Ramos (cell line): ENCODE data around the gene ARHGAP22.
"Not testable (repeated sequence)": the region's sequence is repeated elsewhere in the genome, so short reads cannot be mapped to it uniquely, and the experiment has no call there.

Experiments
- in situ Hi-C: fragments of 300-500 bp; cut with MboI; formaldehyde crosslinking; loops from one replicate; pipeline ENCODE4 v1.14.3; 2022; ENCODE audit warnings: low sequenced_read_pairs; ENCODE audit not compliant: unreplicated experiment

Gene ARHGAP22

GRCh38 chr10:48445932-48446331 lies 158.9 kb downstream of the ARHGAP22 start:
- in situ Hi-C loops = no loop called here

DNA sequence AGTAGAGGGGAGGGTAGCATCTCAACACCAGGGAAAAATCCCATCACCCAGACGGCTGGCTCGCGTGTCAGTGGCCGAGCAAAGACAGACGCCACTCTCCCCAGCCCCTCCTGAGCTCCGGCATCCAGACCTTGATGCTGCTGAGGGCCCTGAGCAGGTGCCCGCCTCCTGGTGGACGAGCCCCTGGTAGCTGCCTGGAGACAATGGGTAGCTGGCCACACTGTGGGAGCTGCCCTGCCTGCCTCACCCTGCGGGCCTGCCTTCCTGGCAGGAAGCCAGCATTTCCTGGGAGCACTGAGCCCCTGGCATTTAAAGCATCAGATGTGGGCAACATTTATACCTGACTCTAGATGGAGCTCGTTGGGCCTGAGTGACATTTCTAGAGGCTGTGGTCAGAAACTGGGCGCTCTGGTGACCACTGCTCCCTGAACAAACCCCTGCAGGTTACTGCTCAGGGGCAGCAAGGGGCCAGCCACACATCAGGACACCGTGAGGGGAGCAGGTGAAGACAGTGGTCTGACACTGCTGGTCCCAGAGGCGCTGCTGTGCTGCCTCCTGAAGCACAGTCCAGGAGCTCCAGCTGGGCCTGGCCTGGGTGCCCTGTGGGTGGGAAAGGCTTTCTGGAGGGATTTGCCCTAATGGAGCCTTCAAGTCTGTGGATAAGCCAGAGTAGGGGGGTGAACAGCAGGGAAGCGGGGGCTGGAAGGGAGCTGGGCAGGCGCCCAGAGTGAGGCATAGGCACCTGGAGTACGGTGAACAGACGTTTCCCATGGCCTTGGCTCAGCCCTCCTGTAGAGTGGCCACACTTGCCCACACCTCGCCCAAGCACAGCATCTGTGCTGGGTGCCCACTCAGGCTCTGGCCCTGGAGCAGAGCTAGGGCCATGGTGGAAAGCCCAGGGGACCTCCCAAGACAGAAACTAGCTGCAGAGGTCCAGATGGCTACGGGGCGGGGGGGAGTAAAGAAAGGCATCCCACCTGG lies 159.7 kb downstream of the ARHGAP22 start:
- in situ Hi-C loops = no loop called here

DNA sequence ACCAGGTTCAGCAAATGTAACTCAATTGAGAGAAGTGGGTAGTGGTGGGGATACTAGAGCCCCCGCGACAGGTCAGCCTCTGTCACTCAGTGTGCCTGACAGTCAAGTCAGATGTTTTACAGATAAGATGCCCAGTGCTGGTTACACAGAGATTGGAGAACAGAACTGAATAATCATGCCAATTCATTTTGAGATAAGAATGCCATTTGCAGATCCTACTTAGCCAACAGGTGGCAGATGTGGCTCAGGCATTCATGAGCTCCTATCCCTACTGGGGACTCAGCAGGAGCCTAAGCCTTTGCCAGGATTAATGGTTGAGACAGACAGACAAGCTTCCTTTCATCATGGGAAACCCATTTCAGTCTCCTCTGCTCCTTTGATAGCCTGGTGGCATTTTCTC lies 160.6 kb downstream of the ARHGAP22 start:
- in situ Hi-C loops = no loop called here

DNA sequence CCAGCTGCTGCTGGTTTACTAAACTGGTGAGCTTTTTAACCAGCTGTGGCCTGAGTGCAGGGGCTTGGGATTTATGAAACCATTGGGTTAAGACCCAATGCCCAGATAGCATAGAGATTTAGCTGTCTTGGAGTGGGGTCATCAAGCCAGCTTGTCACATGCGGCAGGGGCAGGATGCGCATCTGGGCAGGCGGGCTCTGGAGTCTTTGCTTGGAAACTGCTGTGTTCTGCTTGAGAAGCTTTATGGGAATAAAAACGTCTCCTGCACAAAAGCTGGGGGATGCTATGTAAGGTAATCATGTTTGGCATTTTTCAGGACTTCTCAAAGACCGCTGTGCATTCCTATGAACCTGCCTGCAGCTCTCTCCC lies 162.1 kb downstream of the ARHGAP22 start:
- in situ Hi-C loops = no loop called here

DNA sequence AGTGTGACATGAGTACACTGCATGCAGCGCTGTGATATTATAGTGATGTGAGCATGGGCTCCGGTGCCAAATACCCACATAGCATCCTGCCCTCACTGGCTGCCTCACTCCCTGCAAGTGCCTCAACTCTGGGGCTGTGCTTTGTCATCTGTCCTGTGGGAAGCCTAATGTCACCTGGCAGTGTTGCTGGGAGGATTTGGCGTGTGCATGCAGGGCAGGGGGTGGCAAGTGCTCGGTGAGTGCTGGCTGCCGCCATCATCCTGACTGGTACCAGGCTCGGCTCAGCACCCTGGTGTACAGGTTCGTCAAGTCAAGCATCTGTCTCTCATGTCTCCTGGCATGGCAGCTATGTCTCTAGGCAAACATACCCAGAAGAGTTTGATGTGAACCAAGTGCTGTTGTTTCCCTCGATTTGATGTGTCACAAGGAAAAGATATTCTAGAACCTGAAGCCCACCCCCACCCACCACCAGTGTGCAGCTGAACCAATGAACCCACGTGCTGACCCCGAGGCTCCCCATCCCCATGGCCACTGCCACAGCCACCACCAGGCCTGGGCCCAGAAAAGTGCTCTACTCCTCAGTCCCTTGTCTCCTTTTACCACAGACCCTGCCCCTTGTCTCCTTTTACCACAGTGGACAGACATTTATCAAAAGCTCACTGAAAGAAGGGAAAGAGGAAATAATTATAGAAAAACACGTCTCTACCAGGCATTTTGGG lies 162.6 kb downstream of the ARHGAP22 start:
- in situ Hi-C loops = no loop called here

- in situ Hi-C loops = no loop called here
These were observed 164.1 kb downstream of the ARHGAP22 start for GRCh38 chr10:48440771-48441170.

- in situ Hi-C loops = no loop called here
These were observed 165.3 kb downstream of the ARHGAP22 start for GRCh38 chr10:48439581-48440041.

DNA sequence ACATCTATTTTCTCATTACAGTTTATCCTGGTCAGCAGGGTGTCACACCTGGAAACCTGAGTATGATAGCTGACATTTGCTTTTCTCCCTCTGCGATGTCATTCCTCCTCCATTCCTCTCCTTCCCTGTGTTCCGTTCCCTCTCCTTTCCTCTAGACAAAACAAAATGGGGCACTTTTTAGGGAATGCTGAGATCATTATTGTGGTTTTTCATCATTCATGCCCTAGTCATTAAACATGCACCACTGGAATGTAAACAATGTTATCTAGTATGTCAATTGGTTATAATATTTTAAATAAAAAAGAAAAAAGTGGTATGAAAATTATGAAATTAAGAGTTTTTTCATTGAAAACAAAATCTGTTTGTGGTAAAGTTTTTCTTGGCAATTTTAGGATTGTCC lies 165.8 kb downstream of the ARHGAP22 start:
- in situ Hi-C loops = no loop called here

DNA sequence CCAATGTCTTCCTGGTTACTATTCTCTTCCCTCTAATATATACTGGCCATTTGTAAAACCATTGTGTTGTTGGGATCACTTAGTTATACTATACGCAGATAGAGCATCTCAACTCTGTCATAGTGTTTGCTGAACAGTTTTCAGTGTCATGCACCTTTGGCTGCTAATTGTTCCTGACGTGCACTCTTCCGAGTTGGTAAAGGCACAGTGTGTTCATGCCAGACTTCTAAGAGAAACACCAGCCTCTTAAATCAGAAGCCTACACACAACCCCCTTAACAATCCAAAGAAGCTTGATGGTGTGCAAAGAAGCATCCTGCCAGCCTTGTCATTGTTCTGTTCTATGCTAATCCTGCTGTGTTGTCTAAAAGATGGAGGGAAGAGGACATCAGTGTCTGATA lies 167.3 kb downstream of the ARHGAP22 start:
- in situ Hi-C loops = no loop called here

- in situ Hi-C loops = no loop called here
These were observed 173.0 kb downstream of the ARHGAP22 start for GRCh38 chr10:48431871-48432270.

DNA sequence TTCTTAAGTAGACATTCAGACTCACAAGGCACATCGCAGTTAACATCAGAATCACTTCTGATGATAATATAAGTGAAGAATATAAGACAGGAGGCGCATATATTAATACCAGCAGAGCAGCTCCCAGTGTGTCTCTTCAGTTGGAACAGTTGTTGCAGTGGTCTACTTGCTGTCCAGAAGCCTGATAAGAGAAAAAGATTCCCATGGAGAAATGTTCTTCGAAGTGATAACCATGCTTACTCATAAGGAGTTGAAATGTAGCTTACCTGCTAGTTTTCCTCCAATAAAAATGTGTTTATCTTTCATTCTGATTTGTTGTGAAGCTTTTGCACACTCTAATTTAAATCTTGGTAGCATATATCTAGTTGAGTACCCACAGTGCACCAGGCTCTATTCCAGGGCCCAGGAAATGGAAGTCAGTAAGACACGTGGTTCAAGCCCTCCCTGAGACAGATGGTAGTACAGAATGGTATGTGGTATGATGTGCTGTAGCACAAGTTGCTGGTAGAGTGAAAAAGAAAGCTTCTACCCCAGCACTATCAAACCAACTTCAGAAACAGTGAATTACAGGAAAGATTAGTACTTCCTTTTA lies 174.4 kb downstream of the ARHGAP22 start:
- in situ Hi-C loops = no loop called here

DNA sequence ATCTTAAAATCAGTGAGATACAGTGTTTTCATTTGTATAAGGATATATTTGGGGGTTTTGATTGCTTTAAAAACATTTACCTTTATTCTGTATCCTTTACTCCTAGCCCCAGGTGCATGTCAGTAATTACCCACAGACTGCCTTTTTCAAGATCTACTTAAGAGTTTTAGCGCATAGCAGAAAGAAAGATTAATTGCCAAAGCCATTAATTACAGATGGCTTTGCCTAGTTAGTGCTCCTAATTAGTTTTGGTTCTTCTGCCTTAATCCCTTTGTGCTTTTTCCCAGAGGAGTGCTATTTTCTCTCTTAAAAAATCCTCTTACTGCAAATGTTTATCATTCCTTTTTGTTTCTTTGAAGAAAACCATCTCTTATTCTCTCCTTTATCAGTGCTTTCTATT lies 175.6 kb downstream of the ARHGAP22 start:
- in situ Hi-C loops = no loop called here

- in situ Hi-C loops = no loop called here
These were observed 176.0 kb downstream of the ARHGAP22 start for GRCh38 chr10:48428896-48429295.

- in situ Hi-C loops = no loop called here
These were observed 181.0 kb downstream of the ARHGAP22 start for GRCh38 chr10:48423884-48424283.

DNA sequence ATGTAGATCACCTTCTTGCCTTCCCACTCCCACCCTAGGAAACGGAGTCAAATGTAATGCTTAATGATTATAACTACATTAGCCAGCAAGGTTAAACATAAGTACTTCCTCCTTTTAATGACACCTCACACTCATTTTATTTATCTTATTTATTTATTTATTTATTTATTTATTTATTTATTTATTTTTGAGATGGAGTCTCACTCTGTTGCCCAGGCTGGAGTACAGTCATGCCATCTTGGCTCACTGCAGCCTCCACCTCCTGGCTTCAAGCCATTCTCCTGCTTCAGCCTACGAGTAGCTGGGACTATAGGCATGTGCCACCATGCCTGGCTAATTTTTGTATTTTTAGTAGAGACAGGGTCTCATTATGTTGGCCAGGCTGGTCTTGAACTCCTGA lies 183.0 kb downstream of the ARHGAP22 start:
- in situ Hi-C loops = not testable (repeated sequence)

- in situ Hi-C loops = no loop called here
These were observed 185.2 kb downstream of the ARHGAP22 start for GRCh38 chr10:48419714-48420113.

DNA sequence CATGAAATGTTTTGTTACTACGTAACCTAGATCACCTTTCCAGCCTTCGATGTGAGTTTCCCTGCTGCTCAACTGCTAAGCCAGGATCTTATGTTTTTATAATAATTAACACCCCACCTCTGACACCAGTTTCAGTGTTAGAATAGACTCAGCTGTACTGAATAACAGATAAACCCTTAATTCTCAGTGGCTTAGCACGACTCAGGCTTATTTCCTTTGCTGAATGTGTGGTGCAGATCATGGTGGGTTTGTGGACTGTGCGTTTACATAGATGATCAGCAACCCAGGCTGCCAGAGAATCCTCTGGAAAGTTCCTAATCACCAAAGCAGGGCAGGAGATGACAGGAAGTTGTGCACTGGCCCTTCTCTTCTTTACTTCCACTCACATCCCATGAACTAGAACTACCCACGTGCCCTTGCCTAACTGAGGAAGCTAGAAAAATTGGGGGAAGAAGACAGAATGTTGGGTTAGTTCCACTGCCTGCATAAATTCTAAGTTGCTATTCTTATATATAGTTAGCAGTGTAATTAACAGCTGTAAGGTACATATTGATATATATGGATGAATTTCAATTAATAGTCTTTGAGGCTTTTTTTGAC lies 186.6 kb downstream of the ARHGAP22 start:
- in situ Hi-C loops = no loop called here

DNA sequence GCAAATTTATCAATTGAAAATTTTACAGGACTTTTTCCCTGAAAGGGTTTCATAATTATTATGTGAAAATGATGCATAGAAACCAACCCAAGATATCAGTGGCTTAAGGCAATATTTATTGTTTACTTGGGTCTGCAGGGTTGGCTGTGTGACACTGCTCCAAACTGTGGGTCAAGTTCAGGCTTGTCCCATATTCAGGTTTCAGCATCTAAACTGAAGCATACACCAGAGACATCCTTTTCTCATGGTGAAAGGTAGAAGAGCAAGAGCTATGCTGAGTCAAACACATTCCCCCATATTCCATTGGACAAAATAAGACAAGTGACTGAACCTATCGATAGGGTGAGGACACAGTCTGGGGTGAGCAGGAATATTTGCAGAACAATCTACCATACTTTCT lies 187.5 kb downstream of the ARHGAP22 start:
- in situ Hi-C loops = no loop called here

- in situ Hi-C loops = no loop called here
These were observed 188.2 kb downstream of the ARHGAP22 start for GRCh38 chr10:48416584-48417232.

- in situ Hi-C loops = no loop called here
These were observed 190.1 kb downstream of the ARHGAP22 start for GRCh38 chr10:48414778-48415177.
